Adrenal gland (tissue), 12 donors: ENCODE results near the gene PDC. TPM values are rescaled to one million over a fixed set of nuclear protein-coding genes. Genes with fewer than 3 reads are reported as not detected.

Experiments
- DNase-seq, 7 donors: peaks; one replicate each; pipeline ENCODE4 v3.0.0-alpha.2; 2019 to 2020
- H3K27ac ChIP-seq, 5 donors: fragments of 200-600 bp; sonication (generic) in 4 of 5; 1 replicate in 3 of 5; 2 replicates in 2 of 5; pipeline versions ENCODE4 v1.5.1 to v1.8.0; 2016 to 2020; ENCODE audit warnings: mild to moderate bottlenecking in 1 of 5
- H3K27me3 ChIP-seq: fragments of 200-600 bp; 2 replicates; pipeline ENCODE4 v1.8.0; 2021
- H3K36me3 ChIP-seq, 2 donors: fragments of 200-600 bp; replicated peaks in 1 of 2; 1 replicate in 1 of 2; 2 replicates in 1 of 2; pipeline versions ENCODE4 v1.5.1 to v1.8.0; 2018 to 2022
- H3K4me1 ChIP-seq, 2 donors: fragments of 200-600 bp; replicated peaks in 1 of 2; 1 replicate in 1 of 2; 2 replicates in 1 of 2; pipeline versions ENCODE4 v1.5.1 to v1.8.0; 2018 to 2021
- H3K4me3 ChIP-seq, 4 donors: fragments of 200-600 bp; sonication (generic) in 3 of 4; one replicate each; pipeline ENCODE4 v1.5.1; 2016 to 2018
- H3K9me3 ChIP-seq, 3 donors: fragments of 200-600 bp; sonication (generic) in 1 of 3; replicated peaks in 1 of 3; 1 replicate in 2 of 3; 2 replicates in 1 of 3; pipeline versions ENCODE4 v1.5.1 to v1.8.0; 2016 to 2021
- POLR2A ChIP-seq, 2 donors: fragments of 450-650 bp; IDR thresholded peaks; one replicate each; pipeline ENCODE4 v1.6.1; 2017; ENCODE audit warnings: antibody characterized with exemption in 2 of 2, mild to moderate bottlenecking in 2 of 2, moderate library complexity in 1 of 2
- WGBS, 4 donors: extraction: QIAGEN DNeasy Blood & Tissue Kit in 2 of 4; methylation state at CpG; one replicate each; pipeline versions ENCODE4 v1.1.5 to v1.1.7; 2013 to 2017; 5-methylcytosine and 5-hydroxymethylcytosine counted together
- intact Hi-C, 2 donors: fragments of 100-400 bp; cut with DNase I; formaldehyde crosslinking; loops; one replicate each; pipeline versions ENCODE4 v1.14.1 to v1.15.0; 2022 to 2023
- polyA plus RNA-seq, 3 donors: library from polyadenylated mRNA; stranded (reverse); fragments of 200-250 nt in 2 of 3; fragments of 350-450 nt in 1 of 3; fragmentation: Illumina TruSeq in 1 of 3; extraction: RNeasy Lipid Tissue Mini Kit (QIAGEN cat#74804) in 1 of 3; gene quantifications; one replicate each; pipeline ENCODE4 v1.2.3, GENCODE V29; 2013 to 2014
- total RNA-seq, 9 donors: library from RNA; depleted of rRNA in 4 of 9; stranded (reverse); fragments of >200 nt in 4 of 9; fragments of 120-200 nt in 1 of 9; fragmentation: NEBNext Ultra II Directional in 1 of 9; extraction: Animal tissue kit (Norgen Biotek cat#: 25700) in 1 of 9; gene quantifications; one replicate each; pipeline versions ENCODE4 v1.1.0 to v1.2.4, GENCODE V29; 2013 to 2023
- TF ChIP-seq, protein P1 (sequence below), 6 experiments: fragments of 450-650 bp in 4 of 6; fragments of 200-600 bp in 2 of 6; sonication (generic) in 1 of 6; IDR thresholded peaks; 1 replicate in 5 of 6; 2 replicates in 1 of 6; pipeline versions ENCODE4 v1.5.1 to v1.8.0; 2016 to 2021; ENCODE audit warnings: antibody characterized with exemption in 6 of 6, mild to moderate bottlenecking in 2 of 6, moderate library complexity in 1 of 6
- donor health status: healthy with polysubstance abuse.
- donor health status: Bipolar disorder and iron deficiency.
- donor health status: DM: yes; HTN: yes; CAD: no.
- donor health status: DM: no; HTN: no; CAD: no.
- donor health status: DM: no; HTN: no; CAD: no.
- donor health status: DM: yes; HTN: yes; CAD: no.

PDC gene
- total and polyA plus RNA-seq, 12 donors = not detected

DNA sequence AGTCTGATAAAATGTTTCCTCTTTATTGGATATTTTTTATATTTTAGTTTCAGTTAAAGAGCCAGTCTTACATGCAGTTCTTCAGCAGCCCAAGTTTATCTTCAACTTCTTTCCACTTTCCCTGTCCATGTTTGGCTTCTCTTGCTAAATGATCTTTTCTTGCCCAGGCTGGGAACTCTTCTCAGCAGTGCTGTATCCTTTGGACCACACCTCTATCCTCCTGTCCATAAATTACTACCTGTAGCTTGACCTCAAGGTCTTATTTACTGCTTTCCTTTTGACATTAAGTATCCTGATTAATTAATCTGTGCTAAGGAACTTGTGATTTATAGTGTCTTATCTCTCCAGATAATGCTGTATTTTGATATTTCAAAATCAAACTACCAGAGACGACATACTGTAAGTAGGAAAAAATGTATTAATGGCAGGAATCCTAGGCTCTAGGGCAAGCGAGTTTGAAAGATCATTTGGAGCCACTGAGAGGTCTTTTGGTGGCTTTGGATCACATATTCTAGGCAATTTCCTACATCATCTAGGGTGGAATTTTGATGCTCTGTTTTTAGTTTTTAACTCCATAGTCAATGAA lies 20.5 kb upstream of the PDC start:
- Histone ChIP-seq H3K27me3 (no peaks in the 10 kb centered on the region), H3K27ac (no peak overlapping the region), H3K36me3 (no peaks in the 10 kb centered on the region), H3K4me1 (no peaks in the 10 kb centered on the region), H3K4me3 (no peak overlapping the region), H3K9me3 (no peaks in the 10 kb centered on the region)
- intact Hi-C loops = loop anchor here (5.0 to 10.0 kb wide), 2 partner anchors 501 to 503 kb away; no protein-coding TSS in a partner anchor
- WGBS, 4 donors = 36 to 43% (median 39%) methylated on average over 2 of the region's 2 CpGs
- DNase-seq = no peak
- TF ChIP-seq POLR2A (IDR thresholded peaks at IDR 0.05) = no peak
- TF ChIP-seq, protein P1, sequence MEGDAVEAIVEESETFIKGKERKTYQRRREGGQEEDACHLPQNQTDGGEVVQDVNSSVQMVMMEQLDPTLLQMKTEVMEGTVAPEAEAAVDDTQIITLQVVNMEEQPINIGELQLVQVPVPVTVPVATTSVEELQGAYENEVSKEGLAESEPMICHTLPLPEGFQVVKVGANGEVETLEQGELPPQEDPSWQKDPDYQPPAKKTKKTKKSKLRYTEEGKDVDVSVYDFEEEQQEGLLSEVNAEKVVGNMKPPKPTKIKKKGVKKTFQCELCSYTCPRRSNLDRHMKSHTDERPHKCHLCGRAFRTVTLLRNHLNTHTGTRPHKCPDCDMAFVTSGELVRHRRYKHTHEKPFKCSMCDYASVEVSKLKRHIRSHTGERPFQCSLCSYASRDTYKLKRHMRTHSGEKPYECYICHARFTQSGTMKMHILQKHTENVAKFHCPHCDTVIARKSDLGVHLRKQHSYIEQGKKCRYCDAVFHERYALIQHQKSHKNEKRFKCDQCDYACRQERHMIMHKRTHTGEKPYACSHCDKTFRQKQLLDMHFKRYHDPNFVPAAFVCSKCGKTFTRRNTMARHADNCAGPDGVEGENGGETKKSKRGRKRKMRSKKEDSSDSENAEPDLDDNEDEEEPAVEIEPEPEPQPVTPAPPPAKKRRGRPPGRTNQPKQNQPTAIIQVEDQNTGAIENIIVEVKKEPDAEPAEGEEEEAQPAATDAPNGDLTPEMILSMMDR (IDR thresholded peaks at IDR 0.05) = no peak

DNA sequence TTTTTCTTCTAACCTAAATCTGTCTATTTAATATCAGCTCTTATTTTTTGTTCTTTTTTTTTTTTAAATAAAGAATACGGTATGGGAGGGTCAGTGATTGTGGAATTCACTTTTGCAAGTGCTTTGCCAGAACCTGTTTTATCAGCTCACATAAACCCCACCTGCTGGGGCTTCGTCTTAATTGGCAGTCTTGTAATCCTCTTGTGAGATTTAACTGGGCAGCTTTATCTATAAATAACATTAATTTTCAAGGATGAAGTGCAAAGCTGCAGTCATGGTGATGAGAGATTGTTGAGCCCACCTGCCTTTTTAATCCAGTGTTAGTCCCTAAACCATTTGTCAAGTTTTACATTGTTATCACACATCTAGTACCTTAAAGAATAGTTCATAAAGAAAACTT lies 18.2 kb upstream of the PDC start:
- H3K27me3 ChIP-seq = no peaks in the 10 kb centered on the region
- intact Hi-C loops = no loop called here
- WGBS, 4 donors = 72 to 87% (median 80%) methylated on average over 2 of the region's 2 CpGs
- no peak for DNase-seq
- H3K9me3 ChIP-seq = no peaks in the 10 kb centered on the region
- H3K36me3 ChIP-seq = no peaks in the 10 kb centered on the region
- TF ChIP-seq, protein P1 (IDR thresholded peaks at IDR 0.05) = no peak
- TF ChIP-seq POLR2A (IDR thresholded peaks at IDR 0.05) = no peak
- H3K27ac ChIP-seq = no peak overlapping the region
- H3K4me3 ChIP-seq = no peak overlapping the region
- no peaks in the 10 kb centered on the region for H3K4me1 ChIP-seq

DNA sequence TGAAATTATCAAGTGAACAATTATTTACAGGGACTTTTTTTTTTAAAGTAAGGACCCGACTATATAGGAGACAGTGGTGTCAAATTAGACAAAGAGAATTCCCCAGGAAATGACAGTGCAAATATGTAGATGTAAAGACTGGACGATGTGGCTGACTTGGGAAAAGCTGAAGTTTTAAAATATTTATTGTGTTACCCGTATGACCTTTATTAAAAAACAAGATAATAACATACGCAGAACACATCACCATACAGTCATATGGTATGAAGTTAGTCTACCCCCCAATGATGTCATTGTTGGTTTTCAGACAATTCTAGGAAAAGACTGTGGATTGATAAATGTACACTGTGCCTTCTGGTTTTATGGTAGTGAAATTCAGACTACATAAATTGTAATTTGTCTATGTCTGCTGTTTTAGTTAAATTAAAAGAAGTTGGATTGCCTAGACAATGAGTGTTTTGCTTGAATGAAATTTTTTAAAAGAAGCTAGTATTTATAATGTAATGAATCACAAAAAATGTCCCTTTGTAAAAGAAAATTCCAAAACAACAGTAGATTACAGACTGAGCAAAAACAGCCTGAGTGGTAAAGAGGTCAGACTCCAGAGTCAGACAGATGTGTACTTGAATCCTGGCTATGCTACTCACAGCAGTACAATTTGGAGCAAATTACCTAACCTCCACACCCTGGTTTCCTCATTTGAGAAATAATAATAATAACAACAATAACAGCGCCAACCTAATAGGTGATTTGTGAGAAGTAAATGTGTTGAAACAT lies 15.5 kb upstream of the PDC start:
- no peak for DNase-seq
- WGBS, 4 donors = 73 to 76% (median 74%) methylated on average over 5 of the region's 5 CpGs
- H3K27ac ChIP-seq = no peak overlapping the region
- no peaks in the 10 kb centered on the region for H3K27me3 ChIP-seq
- H3K4me1 ChIP-seq = no peaks in the 10 kb centered on the region
- no peak for TF ChIP-seq POLR2A (IDR thresholded peaks at IDR 0.05)
- TF ChIP-seq, protein P1 (IDR thresholded peaks at IDR 0.05) = no peak
- H3K4me3 ChIP-seq = no peak overlapping the region
- intact Hi-C loops = no loop called here
- no peaks in the 10 kb centered on the region for H3K36me3 ChIP-seq
- H3K9me3 ChIP-seq = no peaks in the 10 kb centered on the region

DNA sequence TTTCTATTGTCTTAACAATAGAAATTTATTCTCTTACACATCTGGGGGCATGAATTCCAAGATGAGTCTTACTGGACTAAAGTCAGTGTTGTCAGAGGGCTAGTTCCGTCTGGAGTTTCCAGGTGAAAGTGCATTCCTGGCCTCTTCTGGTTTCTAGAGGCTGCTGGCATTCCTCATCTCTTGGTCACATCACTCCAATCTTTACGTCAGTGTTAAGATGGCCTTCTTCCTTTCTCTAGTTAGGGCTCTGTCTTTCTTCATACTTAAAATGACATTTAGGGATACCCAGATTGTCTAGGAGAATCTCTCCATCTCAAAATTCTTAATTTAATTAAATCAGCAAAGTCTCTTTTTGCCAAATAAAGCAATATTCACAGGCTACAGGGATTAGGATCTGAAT lies 13.3 kb upstream of the PDC start:
- H3K9me3 ChIP-seq = no peaks in the 10 kb centered on the region
- 73 to 88% (median 79%) methylated on average over 2 of the region's 2 CpGs for WGBS, 4 donors
- DNase-seq = no peak
- no peak overlapping the region for H3K27ac ChIP-seq
- intact Hi-C loops = no loop called here
- no peak for TF ChIP-seq POLR2A (IDR thresholded peaks at IDR 0.05)
- TF ChIP-seq, protein P1 (IDR thresholded peaks at IDR 0.05) = no peak
- H3K4me3 ChIP-seq = no peak overlapping the region
- no peaks in the 10 kb centered on the region for H3K36me3 ChIP-seq
- H3K4me1 ChIP-seq = no peaks in the 10 kb centered on the region
- H3K27me3 ChIP-seq = no peaks in the 10 kb centered on the region
